Ovary (tissue), 3 donors: ENCODE data around the gene OSBPL5.

Experiments used
- CTCF ChIP-seq, 3 donors: fragments of 450-650 bp in 2 of 3; fragments of 200-600 bp in 1 of 3; IDR thresholded peaks; one replicate each; pipeline versions ENCODE4 v1.5.1 to v1.8.0; 2016 to 2022; ENCODE audit warnings: antibody characterized with exemption in 3 of 3, mild to moderate bottlenecking in 1 of 3
- EP300 ChIP-seq: sonication (generic); formaldehyde crosslinking; IDR thresholded peaks from one replicate; pipeline ENCODE4 v1.6.1; 2017; ENCODE audit warnings: antibody characterized with exemption
- POLR2A ChIP-seq: fragments of 450-650 bp; IDR thresholded peaks from one replicate; pipeline ENCODE4 v1.6.1; 2017; ENCODE audit warnings: antibody characterized with exemption, mild to moderate bottlenecking, moderate library complexity
- donor health status: DM: no; HTN: no; CAD: no.

GRCh38 chr11:3037945-3038271 is 127.2 kb downstream of the OSBPL5 start:
- TF ChIP-seq POLR2A (no peak), CTCF (IDR thresholded peaks at IDR 0.05) (no peak), EP300 (no peak)
